AG10803 (cell line): Measurements from ENCODE around the gene APOE.
"Not testable (repeated sequence)": the region's sequence is repeated elsewhere in the genome, so short reads cannot be mapped to it uniquely, and the experiment has no call there.

Source experiments
- DNase-seq: peaks from one replicate; pipeline ENCODE4 v3.0.0; 2010; ENCODE audit warnings: low read depth
- H3K4me3 ChIP-seq: 2 replicates; pipeline ENCODE4 v1.5.1; 2011; ENCODE audit warnings: mild to moderate bottlenecking, low read length, control low read depth
- TF ChIP-seq, protein P1 (sequence below): conservative IDR thresholded peaks from 2 replicates; pipeline ENCODE4 v1.5.1; 2011; ENCODE audit warnings: mild to moderate bottlenecking, low read length, control low read depth, inconsistent platforms

The APOE gene

DNA sequence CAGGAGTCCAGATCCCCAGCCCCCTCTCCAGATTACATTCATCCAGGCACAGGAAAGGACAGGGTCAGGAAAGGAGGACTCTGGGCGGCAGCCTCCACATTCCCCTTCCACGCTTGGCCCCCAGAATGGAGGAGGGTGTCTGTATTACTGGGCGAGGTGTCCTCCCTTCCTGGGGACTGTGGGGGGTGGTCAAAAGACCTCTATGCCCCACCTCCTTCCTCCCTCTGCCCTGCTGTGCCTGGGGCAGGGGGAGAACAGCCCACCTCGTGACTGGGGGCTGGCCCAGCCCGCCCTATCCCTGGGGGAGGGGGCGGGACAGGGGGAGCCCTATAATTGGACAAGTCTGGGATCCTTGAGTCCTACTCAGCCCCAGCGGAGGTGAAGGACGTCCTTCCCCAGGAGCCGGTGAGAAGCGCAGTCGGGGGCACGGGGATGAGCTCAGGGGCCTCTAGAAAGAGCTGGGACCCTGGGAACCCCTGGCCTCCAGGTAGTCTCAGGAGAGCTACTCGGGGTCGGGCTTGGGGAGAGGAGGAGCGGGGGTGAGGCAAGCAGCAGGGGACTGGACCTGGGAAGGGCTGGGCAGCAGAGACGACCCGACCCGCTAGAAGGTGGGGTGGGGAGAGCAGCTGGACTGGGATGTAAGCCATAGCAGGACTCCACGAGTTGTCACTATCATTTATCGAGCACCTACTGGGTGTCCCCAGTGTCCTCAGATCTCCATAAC is at the start of gene APOE:
Gene APOE (plus strand): TSS at position 360 of the 724 bp plus-strand sequence. CDS start 829 bp downstream, outside the sequence.
- no peak for DNase-seq
- no peak within 1 kb of the TSS for H3K4me3 ChIP-seq
- TF ChIP-seq, protein P1, sequence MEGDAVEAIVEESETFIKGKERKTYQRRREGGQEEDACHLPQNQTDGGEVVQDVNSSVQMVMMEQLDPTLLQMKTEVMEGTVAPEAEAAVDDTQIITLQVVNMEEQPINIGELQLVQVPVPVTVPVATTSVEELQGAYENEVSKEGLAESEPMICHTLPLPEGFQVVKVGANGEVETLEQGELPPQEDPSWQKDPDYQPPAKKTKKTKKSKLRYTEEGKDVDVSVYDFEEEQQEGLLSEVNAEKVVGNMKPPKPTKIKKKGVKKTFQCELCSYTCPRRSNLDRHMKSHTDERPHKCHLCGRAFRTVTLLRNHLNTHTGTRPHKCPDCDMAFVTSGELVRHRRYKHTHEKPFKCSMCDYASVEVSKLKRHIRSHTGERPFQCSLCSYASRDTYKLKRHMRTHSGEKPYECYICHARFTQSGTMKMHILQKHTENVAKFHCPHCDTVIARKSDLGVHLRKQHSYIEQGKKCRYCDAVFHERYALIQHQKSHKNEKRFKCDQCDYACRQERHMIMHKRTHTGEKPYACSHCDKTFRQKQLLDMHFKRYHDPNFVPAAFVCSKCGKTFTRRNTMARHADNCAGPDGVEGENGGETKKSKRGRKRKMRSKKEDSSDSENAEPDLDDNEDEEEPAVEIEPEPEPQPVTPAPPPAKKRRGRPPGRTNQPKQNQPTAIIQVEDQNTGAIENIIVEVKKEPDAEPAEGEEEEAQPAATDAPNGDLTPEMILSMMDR, result no peak

GRCh38 chr19:44856421-44857083 is 49.0 kb upstream of the APOE start:
- H3K4me3 ChIP-seq, result no peak overlapping the region
- TF ChIP-seq, protein P1, result no peak
- no peak for DNase-seq

GRCh38 chr19:44857837-44858236 is 47.8 kb upstream of the APOE start:
- DNase-seq, result no peak
- H3K4me3 ChIP-seq, result no peak overlapping the region
- TF ChIP-seq, protein P1, result no peak

GRCh38 chr19:44861576-44861975 is 44.0 kb upstream of the APOE start:
- DNase-seq, H3K4me3 ChIP-seq: not testable (repeated sequence)

GRCh38 chr19:44863990-44864389 is 41.6 kb upstream of the APOE start:
- no peak for DNase-seq
- no peak overlapping the region for H3K4me3 ChIP-seq
- TF ChIP-seq, protein P1, result no peak

DNA sequence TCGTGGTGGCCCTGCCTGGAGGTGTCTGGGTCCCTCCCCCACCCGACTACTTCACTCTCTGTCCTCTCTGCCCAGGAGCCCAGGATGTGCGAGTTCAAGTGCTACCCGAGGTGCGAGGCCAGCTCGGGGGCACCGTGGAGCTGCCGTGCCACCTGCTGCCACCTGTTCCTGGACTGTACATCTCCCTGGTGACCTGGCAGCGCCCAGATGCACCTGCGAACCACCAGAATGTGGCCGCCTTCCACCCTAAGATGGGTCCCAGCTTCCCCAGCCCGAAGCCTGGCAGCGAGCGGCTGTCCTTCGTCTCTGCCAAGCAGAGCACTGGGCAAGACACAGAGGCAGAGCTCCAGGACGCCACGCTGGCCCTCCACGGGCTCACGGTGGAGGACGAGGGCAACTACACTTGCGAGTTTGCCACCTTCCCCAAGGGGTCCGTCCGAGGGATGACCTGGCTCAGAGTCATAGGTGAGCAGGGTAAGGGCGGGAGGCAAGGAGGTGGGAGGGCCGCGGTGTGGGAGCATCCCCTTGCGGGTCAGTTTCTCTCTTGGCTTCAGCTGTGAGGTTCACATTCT is 40.3 kb upstream of the APOE start:
- DNase-seq, result no peak
- TF ChIP-seq, protein P1, result no peak
- H3K4me3 ChIP-seq, result no peak overlapping the region

DNA sequence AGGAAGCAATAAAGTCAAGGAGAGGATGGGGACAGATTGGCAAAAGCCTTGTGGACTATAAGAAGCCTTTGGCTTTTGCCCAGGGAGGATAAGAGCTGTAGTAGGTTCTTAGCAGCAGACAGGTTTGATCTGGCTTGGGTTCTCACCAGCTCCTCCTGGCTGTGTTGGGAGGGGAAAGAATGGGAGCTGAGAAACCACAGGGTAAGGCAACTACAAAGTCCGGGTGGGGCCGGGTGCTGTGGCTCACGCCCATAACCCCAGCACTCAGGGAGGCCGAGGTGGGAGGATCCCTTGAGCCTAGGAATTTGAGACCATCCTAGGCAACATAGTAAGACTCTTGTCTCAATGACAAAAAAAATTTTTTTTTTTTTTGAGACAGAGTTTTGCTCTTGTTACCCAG is 38.9 kb upstream of the APOE start:
- H3K4me3 ChIP-seq, result no peak overlapping the region
- DNase-seq, result no peak
- TF ChIP-seq, protein P1, result no peak
